ENCODE data around the gene NMNAT2.
"Not testable (repeated sequence)": the region's sequence is repeated elsewhere in the genome, so short reads cannot be mapped to it uniquely, and the experiment has no call there.

NMNAT2 gene

DNA sequence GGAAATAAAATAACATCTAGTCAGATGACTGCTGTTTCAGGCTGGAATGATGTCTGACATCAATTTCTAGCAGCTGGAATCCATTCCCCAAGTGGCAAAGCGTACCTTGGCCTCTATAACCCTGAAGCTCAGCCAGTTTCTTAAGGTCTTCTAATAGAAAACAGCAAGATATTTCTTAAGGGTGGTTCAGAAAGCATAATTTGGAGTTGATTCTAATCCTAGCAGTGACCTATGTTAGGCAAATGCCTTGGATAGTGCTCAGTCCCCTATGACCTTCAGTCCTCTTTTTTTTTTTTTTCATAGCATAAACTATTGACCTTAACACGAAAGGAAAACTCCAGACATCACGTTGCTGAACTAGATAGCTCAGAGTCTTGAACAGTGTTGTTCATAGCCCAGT, 175.6 kb downstream of the NMNAT2 start:
- no peaks in the 10 kb centered on the region for H3K27me3 ChIP-seq
- no peak overlapping the region for H3K4me3 ChIP-seq (ENCODE audit: low read depth, low read length)
- no peak for TF ChIP-seq CTCF (IDR thresholded peaks at IDR 0.05; ENCODE audit: low read depth, low read length)
- DNase-seq, result no peak
- H3K9me3 ChIP-seq, result no peaks in the 10 kb centered on the region
- no peaks in the 10 kb centered on the region for H3K36me3 ChIP-seq
- H3K4me1 ChIP-seq, result no peaks in the 10 kb centered on the region; the same call in 1 of the 2 replicates

- Histone ChIP-seq H3K27me3 (no peaks in the 10 kb centered on the region), H3K9me3 (no peaks in the 10 kb centered on the region), H3K4me3 (ENCODE audit: low read depth, low read length) (no peak overlapping the region), H3K36me3 (no peaks in the 10 kb centered on the region), H3K4me1 (peaks cover under 1% of the 10 kb centered on the region)
- TF ChIP-seq CTCF (IDR thresholded peaks at IDR 0.05; ENCODE audit: low read depth, low read length), result no peak
- no peak for DNase-seq
Measured at GRCh38 chr1:183241471-183241870, 176.7 kb downstream of the NMNAT2 start.

GRCh38 chr1:183240853-183241252, 177.3 kb downstream of the NMNAT2 start:
- H3K4me3 ChIP-seq (ENCODE audit: low read depth, low read length); H3K4me1 ChIP-seq; H3K9me3 ChIP-seq; H3K36me3 ChIP-seq; H3K27me3 ChIP-seq; DNase-seq: not testable (repeated sequence)

- Histone ChIP-seq H3K27me3 (no peaks in the 10 kb centered on the region), H3K9me3 (no peaks in the 10 kb centered on the region), H3K4me3 (ENCODE audit: low read depth, low read length) (no peak overlapping the region), H3K4me1 (peaks cover 3% of the 10 kb centered on the region), H3K36me3 (no peaks in the 10 kb centered on the region)
- DNase-seq, result no peak
- TF ChIP-seq CTCF (IDR thresholded peaks at IDR 0.05; ENCODE audit: low read depth, low read length), result no peak
Measured at GRCh38 chr1:183240526-183240825, 177.7 kb downstream of the NMNAT2 start.

- H3K27me3 ChIP-seq, result no peaks in the 10 kb centered on the region
- no peak for TF ChIP-seq CTCF (IDR thresholded peaks at IDR 0.05; ENCODE audit: low read depth, low read length)
- no peaks in the 10 kb centered on the region for H3K9me3 ChIP-seq
- no peak overlapping the region for H3K4me3 ChIP-seq (ENCODE audit: low read depth, low read length)
- H3K36me3 ChIP-seq, result no peaks in the 10 kb centered on the region
- H3K4me1 ChIP-seq, result peaks cover 3% of the 10 kb centered on the region
- no peak for DNase-seq
Measured at GRCh38 chr1:183239793-183240525, 178.2 kb downstream of the NMNAT2 start.

DNA sequence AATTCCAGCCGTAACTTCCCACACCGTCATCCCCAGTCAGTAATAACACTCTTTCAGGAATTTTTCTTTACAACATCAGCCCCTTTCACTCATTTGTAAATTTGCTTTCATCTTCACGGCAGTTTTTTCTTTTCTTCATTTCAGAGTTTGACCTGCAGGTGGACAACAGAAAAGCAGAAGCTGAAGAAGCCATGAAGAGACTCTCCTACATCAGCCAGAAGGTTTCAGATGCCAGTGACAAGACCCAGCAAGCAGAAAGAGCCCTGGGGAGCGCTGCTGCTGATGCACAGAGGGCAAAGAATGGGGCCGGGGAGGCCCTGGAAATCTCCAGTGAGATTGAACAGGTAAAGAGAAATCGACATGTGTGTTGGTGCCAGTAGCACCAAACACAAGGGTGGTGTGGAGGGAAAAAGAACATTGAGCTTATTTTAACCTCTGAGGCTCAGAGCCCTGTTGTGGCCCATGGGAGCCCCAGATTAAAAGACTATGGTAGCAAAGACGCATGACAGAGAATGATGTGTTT, 178.9 kb downstream of the NMNAT2 start:
- H3K9me3 ChIP-seq, result no peaks in the 10 kb centered on the region
- TF ChIP-seq CTCF (IDR thresholded peaks at IDR 0.05; ENCODE audit: low read depth, low read length), result no peak
- H3K27me3 ChIP-seq, result no peaks in the 10 kb centered on the region
- no peaks in the 10 kb centered on the region for H3K36me3 ChIP-seq
- H3K4me3 ChIP-seq (ENCODE audit: low read depth, low read length), result no peak overlapping the region
- DNase-seq, result no peak
- H3K4me1 ChIP-seq, result peaks cover 5% of the 10 kb centered on the region
